ENCODE data around the gene PCGF6. TPM values are rescaled to one million over a fixed set of nuclear protein-coding genes. Genes with fewer than 3 reads are reported as not detected.
"Not testable (repeated sequence)": the region's sequence is repeated elsewhere in the genome, so short reads cannot be mapped to it uniquely, and the experiment has no call there.

PCGF6 gene
- total RNA-seq, 6 donors from 2014 or later: 6.0 to 10.9 (median 6.7) TPM

DNA sequence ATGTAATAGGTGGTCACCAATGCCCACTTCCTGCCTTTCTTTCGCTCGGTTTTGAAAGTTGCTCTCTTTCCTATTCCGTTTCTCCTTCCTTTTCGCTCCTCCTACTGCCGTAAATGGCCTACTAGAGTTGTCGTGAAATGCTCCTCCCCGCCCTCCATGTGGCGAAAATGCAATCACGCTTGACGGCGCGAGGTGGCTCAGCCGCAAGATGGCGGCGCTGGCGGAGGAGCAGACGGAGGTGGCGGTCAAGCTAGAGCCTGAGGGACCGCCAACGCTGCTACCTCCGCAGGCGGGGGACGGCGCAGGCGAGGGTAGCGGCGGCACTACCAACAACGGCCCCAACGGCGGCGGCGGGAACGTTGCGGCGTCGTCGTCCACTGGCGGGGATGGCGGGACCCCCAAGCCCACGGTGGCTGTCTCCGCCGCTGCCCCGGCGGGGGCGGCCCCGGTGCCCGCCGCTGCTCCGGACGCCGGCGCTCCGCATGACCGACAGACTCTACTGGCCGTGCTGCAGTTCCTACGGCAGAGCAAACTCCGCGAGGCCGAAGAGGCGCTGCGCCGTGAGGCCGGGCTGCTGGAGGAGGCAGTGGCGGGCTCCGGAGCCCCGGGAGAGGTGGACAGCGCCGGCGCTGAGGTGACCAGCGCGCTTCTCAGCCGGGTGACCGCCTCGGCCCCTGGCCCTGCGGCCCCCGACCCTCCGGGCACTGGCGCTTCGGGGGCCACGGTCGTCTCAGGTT is 17.0 kb upstream of the PCGF6 start, which contains the start of gene TAF5:
TAF5 (plus strand) TSS at position 195 of the 737 bp plus-strand sequence; CDS start at position 209, 14 bp downstream.
- TF ChIP-seq POLR2AphosphoS5 (IDR thresholded peaks at IDR 0.05): peak; percentile 89 to 98
- TF ChIP-seq EP300 (IDR thresholded peaks at IDR 0.05): no peak
- TF ChIP-seq POLR2A (IDR thresholded peaks at IDR 0.05): peak; percentile 21 to 98 (median 62)
- TF ChIP-seq, protein P1, sequence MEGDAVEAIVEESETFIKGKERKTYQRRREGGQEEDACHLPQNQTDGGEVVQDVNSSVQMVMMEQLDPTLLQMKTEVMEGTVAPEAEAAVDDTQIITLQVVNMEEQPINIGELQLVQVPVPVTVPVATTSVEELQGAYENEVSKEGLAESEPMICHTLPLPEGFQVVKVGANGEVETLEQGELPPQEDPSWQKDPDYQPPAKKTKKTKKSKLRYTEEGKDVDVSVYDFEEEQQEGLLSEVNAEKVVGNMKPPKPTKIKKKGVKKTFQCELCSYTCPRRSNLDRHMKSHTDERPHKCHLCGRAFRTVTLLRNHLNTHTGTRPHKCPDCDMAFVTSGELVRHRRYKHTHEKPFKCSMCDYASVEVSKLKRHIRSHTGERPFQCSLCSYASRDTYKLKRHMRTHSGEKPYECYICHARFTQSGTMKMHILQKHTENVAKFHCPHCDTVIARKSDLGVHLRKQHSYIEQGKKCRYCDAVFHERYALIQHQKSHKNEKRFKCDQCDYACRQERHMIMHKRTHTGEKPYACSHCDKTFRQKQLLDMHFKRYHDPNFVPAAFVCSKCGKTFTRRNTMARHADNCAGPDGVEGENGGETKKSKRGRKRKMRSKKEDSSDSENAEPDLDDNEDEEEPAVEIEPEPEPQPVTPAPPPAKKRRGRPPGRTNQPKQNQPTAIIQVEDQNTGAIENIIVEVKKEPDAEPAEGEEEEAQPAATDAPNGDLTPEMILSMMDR (IDR thresholded peaks at IDR 0.05): peak in 3 of 6 experiments; percentile 11 to 30 (median 27)

DNA sequence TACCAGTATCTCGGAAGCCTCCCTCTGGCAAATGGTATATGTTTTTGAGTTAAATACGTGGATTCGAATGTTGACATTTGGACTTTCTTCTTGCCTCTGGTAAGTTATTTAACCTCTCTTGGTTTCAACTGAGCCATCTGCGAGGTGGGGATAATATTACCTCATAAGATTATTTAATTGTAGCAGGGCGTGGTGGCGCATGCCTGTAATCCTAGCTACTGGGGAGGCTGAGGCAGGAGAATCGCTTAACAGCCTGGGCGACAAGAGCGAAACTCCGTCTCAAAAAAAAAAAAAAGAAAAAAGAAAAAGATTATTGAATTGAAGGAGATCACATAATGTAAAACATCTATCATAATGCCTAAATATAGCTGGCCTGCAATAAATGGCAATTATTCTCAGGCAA is 16.4 kb upstream of the PCGF6 start:
- no peak for DNase-seq
- Histone ChIP-seq H3K27ac (peak overlapping the region; percentile 87 to 93 (median 90)), H3K27me3 (no peaks in the 10 kb centered on the region), H3K9me3 (no peaks in the 10 kb centered on the region), H3K4me1 (peaks cover 6 to 19% (median 14%) of the 10 kb centered on the region in 4 donors), H3K4me3 (peak overlapping the region; percentile 87 to 100 (median 98)), H3K36me3 (no peaks in the 10 kb centered on the region)
- 56 to 61% methylated on average over 10 of the region's 10 CpGs for WGBS, 2 donors
- no peak for TF ChIP-seq POLR2A (IDR thresholded peaks at IDR 0.05)
- TF ChIP-seq, protein P1 (IDR thresholded peaks at IDR 0.05): no peak
- no peak for TF ChIP-seq EP300 (IDR thresholded peaks at IDR 0.05)
- no peak for TF ChIP-seq POLR2AphosphoS5 (IDR thresholded peaks at IDR 0.05)
- no peak for ATAC-seq (ENCODE audit: low FRiP score in 2 of 2)

More for the DNA sequence above, 17.0 kb upstream of the PCGF6 start, which contains the start of gene TAF5:
- 0% methylated on average over 39 to 58 of the region's 81 CpGs for WGBS, 2 donors
- Histone ChIP-seq H3K4me1 (peaks cover 6 to 19% (median 14%) of the 10 kb centered on the region in 4 donors), H3K27me3 (no peaks in the 10 kb centered on the region), H3K9me3 (no peaks in the 10 kb centered on the region), H3K4me3 (peak within 1 kb of the TSS; percentile 87 to 100 (median 98)), H3K36me3 (peaks cover 0 to under 1% (median 0%) of the 10 kb centered on the region in 4 donors), H3K27ac (peak within 1 kb of the TSS; percentile 87 to 93 (median 90))
- DNase-seq (peak; percentile 93 to 95), ATAC-seq (ENCODE audit: low FRiP score in 2 of 2) (peak; percentile 94 to 97)

DNA sequence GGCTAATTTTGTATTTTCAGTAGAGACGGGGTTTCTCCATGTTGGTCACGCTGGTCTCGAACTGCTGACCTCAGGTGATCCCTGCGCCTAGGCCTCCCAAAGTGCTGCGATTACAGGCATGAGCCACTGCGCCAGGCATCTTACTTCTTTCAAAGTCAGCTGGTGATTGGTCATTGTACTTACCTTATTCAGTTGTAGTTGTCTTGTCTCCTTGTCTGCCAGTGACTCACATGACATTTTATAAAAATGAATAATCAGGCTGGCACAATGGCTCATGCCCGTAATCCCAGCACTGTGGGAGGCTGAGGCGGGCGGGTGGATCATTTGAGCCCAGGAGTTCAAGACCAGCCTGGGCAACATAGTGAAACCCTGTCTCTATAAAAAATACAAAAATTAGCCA is 9.9 kb upstream of the PCGF6 start:
- H3K27me3 ChIP-seq; H3K27ac ChIP-seq; H3K4me1 ChIP-seq; H3K4me3 ChIP-seq; ATAC-seq (ENCODE audit: low FRiP score in 2 of 2); H3K9me3 ChIP-seq; DNase-seq; H3K36me3 ChIP-seq: not testable (repeated sequence)
- 92 to 98% methylated on average over 9 of the region's 9 CpGs for WGBS, 2 donors

GRCh38 chr10:103359493-103359892 is 8.6 kb upstream of the PCGF6 start:
- H3K9me3 ChIP-seq; H3K27ac ChIP-seq; H3K4me1 ChIP-seq; DNase-seq; ATAC-seq (ENCODE audit: low FRiP score in 2 of 2); H3K36me3 ChIP-seq; H3K27me3 ChIP-seq; H3K4me3 ChIP-seq: not testable (repeated sequence)
- WGBS, 2 donors: 90 to 94% methylated on average over 4 of the region's 4 CpGs

GRCh38 chr10:103355906-103356599 is 5.1 kb upstream of the PCGF6 start:
- Histone ChIP-seq H3K4me3 (no peak overlapping the region), H3K27me3 (no peaks in the 10 kb centered on the region), H3K9me3 (no peaks in the 10 kb centered on the region), H3K27ac (no peak overlapping the region), H3K36me3 (no peaks in the 10 kb centered on the region), H3K4me1 (peaks cover 0 to 6% (median 2%) of the 10 kb centered on the region in 4 donors)
- DNase-seq (no peak), ATAC-seq (ENCODE audit: low FRiP score in 2 of 2) (no peak)
- no peak for TF ChIP-seq POLR2A (IDR thresholded peaks at IDR 0.05)
- no peak for TF ChIP-seq EP300 (IDR thresholded peaks at IDR 0.05)
- TF ChIP-seq, protein P1 (IDR thresholded peaks at IDR 0.05): no peak
- TF ChIP-seq POLR2AphosphoS5 (IDR thresholded peaks at IDR 0.05): no peak
- WGBS, 2 donors: 80 to 81% methylated on average over 5 of the region's 5 CpGs

DNA sequence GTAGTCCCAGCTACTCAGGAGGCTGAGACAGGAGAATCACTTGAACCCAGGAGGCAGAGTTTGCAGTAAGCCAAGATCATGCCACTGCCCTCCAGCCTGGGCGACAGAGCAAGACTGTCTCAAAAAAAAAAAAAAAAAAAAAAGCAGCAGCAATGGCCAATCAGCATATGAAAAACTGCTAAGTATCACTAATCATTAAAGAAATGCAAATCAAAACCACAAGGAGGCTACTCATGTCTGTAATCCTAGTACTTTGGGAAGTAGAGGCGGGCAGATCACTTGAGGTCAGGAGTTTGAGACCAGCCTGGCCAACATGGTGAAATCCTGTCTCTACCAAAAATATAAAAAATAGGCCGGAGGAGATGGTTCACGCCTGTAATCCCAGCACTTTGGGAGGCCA is 3.6 kb upstream of the PCGF6 start:
- not testable (repeated sequence) for H3K27ac ChIP-seq; H3K4me3 ChIP-seq; DNase-seq; H3K27me3 ChIP-seq; H3K36me3 ChIP-seq; ATAC-seq (ENCODE audit: low FRiP score in 2 of 2); H3K9me3 ChIP-seq
- 95 to 96% methylated on average over 4 of the region's 4 CpGs for WGBS, 2 donors
- peaks cover 5 to 15% (median 8%) of the 10 kb centered on the region in 4 donors for H3K4me1 ChIP-seq

Data from upper lobe of left lung (tissue), 6 donors.